ENCODE measurements around the gene CYTL1.
"Not testable (repeated sequence)": the region's sequence is repeated elsewhere in the genome, so short reads cannot be mapped to it uniquely, and the experiment has no call there.

The CYTL1 gene

GRCh38 chr4:5019274-5019673 lies at the start of gene CYTL1:
Gene CYTL1 (minus strand): TSS chr4:5019458. CDS start chr4:5019445, 13 bp downstream.
- H3K4me3 ChIP-seq (replicated peaks; ENCODE audit: low read depth, low read length), result peak within 1 kb of the TSS; percentile 14
- TF ChIP-seq CTCF (IDR thresholded peaks at IDR 0.05; ENCODE audit: low read length, missing control alignments), result no peak

GRCh38 chr4:5067908-5068307 lies 48.6 kb upstream of the CYTL1 start:
- H3K4me3 ChIP-seq (replicated peaks; ENCODE audit: low read depth, low read length), result no peak overlapping the region
- DNase-seq (ENCODE audit: low read depth), result no peak
- TF ChIP-seq CTCF (IDR thresholded peaks at IDR 0.05; ENCODE audit: low read length, missing control alignments), result no peak

More at GRCh38 chr4:5019274-5019673, at the start of gene CYTL1:
- no peak for DNase-seq (ENCODE audit: low read depth)

- not testable (repeated sequence) for DNase-seq (ENCODE audit: low read depth); H3K4me3 ChIP-seq (replicated peaks; ENCODE audit: low read depth, low read length)
Observed at GRCh38 chr4:5066968-5067367, 47.7 kb upstream of the CYTL1 start.

- no peak for DNase-seq (ENCODE audit: low read depth)
- no peak overlapping the region for H3K4me3 ChIP-seq (replicated peaks; ENCODE audit: low read depth, low read length)
- TF ChIP-seq CTCF (IDR thresholded peaks at IDR 0.05; ENCODE audit: low read length, missing control alignments), result no peak
Observed at GRCh38 chr4:5066101-5066500, 46.8 kb upstream of the CYTL1 start.

- H3K4me3 ChIP-seq (replicated peaks; ENCODE audit: low read depth, low read length), result no peak overlapping the region
- no peak for DNase-seq (ENCODE audit: low read depth)
- TF ChIP-seq CTCF (IDR thresholded peaks at IDR 0.05; ENCODE audit: low read length, missing control alignments), result no peak
Observed at GRCh38 chr4:5055411-5055810, 36.2 kb upstream of the CYTL1 start.

- H3K4me3 ChIP-seq (replicated peaks; ENCODE audit: low read depth, low read length), result no peak overlapping the region
- no peak for TF ChIP-seq CTCF (IDR thresholded peaks at IDR 0.05; ENCODE audit: low read length, missing control alignments)
- DNase-seq (ENCODE audit: low read depth), result no peak
Observed at GRCh38 chr4:5054532-5054931, 35.3 kb upstream of the CYTL1 start.

GRCh38 chr4:5052726-5053425 lies 33.6 kb upstream of the CYTL1 start:
- H3K4me3 ChIP-seq (replicated peaks; ENCODE audit: low read depth, low read length), result no peak overlapping the region
- no peak for TF ChIP-seq CTCF (IDR thresholded peaks at IDR 0.05; ENCODE audit: low read length, missing control alignments)
- DNase-seq (ENCODE audit: low read depth), result no peak
